Smooth muscle cell of the brain vasculature (primary cell): ENCODE measurements around the gene GRK5.

ENCODE experiments used
- DNase-seq: peaks from one replicate; pipeline ENCODE4 v3.0.0-alpha.2; 2012; ENCODE audit warnings: low read depth, low spot score

The GRK5 gene

DNA sequence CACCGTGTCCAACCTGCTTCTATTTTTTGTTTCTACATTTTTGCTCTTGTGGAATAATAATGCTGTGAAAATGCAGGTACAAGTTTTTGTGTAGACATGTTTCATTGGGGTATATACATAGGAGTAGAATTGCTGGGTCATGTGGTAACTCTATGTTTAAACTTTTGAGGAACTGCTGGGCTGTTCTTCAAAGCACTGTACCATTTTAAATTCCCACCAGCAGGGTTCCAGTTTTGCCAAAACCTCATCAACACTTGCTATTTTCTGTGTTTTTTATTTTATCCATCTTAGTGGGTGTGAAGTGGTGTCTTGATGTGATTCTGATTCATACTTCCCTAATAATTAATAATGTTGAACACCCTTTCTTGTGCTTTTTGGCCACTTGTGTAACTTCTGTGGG is 196.6 kb downstream of the GRK5 start:
- no peak for DNase-seq

DNA sequence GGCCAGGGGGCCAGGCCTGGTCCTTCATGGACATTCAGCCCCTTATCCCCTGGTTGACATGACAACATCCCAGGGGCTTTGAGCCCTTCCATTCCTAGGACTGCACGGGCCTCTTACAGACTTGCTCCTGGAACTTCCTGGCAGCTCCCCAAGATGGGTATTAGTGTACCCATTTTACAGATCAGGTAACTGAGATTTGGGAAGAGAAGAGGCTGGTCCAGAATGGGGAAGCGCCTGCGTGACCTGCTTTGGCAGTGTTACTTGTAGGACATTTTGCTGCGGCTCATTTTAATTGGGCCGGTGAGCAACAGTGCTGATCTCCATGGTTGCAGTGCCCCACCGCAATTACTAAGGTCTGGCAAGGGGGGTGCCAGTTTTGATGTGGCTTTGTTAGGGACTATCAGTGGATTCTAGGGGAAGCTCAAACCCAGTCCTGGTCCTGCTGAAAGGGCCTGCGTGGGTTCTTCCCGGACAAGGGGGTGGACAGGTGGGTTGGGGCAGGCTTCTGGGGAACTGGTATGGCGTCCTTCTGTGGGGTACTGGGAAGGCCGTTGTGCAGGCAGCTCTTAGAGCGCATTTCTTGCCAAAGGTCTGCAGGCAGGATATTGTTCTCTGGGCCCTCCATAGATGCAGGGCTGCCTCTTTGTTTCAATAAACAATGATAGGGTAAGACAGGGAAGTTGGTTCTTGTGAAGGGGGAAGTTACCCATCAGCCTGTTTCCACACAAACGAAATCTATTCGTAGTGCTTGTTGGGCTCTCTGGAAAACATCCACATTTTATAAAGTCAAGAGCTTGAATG is 197.5 kb downstream of the GRK5 start:
- no peak for DNase-seq

DNA sequence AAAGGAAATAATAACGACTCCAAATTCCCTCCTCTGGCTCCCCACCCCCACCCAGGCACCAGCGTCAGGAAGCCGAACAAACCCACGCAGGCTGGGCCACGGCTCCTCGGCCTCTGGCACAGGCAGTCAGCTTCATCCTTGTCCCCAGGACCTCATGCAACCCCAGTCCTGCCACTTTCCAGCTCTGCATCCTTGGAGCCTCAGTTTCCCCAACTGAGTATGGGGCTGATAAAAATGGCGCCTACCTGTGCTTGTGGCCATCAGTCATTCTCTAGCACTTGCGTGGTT is 198.1 kb downstream of the GRK5 start:
- no peak for DNase-seq

DNA sequence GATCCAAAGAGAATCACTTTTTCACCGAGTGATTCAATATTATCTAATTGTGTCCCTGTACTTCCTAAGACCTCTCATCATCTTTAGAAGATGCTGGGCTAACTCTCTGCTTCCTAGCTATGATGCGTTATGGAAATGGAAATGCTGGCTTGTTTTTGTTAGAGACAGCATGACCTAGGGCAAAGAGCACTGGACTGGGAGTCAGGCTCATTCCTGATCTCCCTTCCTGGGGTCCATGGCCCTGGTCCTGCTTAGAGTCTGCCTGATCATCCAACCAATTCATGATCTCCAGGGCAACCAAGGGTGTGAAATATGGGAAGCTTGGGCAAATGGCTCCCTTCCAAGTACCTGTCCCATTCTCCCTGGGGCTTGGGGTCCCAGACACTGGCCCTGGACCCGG is 198.8 kb downstream of the GRK5 start:
- no peak for DNase-seq

DNA sequence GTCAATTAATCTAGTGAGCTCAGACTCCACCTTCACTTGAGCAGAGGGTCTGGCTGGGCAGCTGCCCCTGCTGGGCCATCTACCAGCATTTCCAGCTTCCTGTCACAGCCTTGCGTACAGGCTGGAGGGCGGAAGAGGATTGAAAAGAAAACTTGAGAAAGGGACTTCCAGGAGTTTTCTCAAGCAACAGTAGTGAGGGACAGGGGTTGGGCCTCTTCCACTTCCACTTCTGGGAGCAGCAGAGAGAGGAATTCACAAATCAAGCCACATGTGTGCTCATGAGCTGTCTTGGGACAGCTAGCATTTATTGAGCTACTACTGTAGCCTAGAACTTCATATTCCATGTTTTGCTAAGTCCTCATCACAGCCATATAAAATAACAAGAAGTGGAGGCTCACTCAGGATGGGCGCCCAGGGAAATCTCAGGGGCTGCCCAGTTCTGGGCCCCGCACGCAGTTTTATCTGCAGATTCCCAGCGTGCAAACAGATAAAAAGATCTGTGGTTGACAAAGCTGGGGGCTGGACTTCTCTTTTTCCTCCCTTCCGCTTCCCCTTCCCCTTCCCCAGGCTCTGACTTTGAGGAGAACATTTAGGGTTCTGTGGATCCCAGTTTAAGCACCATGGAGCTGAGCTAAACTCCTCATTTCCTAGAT is 199.4 kb downstream of the GRK5 start:
- DNase-seq, result no peak

DNA sequence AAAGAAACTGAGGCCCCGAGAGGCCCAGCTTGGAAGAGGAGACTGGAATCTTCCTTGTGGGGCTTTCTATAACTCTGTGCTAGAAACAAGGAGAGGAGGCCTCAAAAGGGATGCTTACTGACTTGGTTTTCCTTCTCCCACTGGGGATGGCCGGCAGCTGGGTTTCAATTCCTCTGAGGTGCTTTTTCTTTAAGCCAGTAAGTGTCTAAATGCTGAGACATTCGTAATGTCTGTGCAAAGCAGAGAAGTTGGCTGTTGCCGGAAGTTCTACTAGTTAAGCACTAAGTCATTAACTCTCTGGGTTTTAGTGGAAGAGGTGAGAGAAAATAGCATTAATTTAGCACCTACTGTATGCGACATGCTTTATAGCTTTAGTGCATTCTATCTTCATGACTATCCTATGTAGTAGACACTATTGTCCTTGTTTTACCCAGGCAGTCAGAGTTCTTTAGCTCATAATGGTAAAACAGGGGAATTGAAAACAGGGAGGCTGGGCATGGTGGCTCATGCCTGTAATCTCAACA is 199.9 kb downstream of the GRK5 start:
- no peak for DNase-seq

DNA sequence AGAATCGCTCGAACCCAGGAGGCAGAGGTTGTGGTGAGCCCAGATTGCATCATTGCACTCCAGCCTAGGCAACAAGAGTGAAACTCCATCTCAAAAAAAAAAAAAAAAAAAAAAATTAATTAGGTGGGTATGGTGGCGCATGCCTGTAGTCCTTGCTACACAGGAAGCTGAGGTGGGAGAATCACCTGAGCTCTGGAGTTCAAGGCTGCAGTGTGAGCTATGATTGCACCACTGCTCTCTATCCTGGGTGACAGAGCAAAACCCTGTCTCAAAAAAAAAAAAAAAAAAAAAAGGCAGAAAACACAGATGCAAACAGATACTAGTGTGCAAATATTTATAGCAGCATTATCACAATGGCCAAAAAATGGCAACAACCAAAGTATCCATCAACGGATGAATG is 200.7 kb downstream of the GRK5 start:
- no peak for DNase-seq

DNA sequence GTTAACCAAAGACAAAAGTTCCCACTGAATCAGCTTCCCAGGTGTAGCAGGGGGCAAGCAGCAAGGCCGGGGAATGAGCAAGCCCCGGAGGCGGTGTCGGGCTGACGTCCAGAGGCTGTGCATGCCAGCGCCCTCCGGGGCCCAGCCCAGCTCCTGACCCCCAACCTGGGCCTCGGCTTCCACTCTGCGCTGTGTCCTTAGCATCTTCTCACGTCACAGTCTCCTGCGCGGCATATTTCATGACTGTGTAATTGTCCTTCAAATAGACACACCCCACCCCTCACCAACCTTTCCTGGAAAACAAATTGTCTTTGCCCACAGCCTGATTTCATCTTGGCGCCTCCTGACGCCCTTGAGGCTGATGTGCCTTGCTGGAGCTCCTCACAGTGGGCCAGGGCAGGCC is 201.6 kb downstream of the GRK5 start:
- DNase-seq, result no peak

DNA sequence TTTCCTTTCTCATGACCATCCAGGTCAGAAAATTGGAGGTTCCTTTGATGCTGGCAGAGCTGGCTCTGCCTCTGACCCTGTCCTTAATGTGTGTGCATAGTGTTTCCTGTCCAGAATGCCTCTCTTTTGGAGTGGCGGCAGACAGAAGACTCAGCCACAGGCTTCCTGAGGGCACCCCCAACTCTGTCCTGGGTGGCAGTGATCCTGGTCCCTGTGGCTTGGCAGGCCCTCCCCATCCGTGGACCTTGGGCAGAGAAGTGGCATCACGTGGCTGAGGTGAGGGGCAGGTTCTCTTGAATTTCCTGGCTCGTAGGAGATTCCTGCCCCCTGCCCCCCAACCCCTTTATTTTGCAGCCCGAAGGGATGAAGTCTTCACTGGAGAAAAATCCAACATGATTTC is 202.0 kb downstream of the GRK5 start:
- no peak for DNase-seq

DNA sequence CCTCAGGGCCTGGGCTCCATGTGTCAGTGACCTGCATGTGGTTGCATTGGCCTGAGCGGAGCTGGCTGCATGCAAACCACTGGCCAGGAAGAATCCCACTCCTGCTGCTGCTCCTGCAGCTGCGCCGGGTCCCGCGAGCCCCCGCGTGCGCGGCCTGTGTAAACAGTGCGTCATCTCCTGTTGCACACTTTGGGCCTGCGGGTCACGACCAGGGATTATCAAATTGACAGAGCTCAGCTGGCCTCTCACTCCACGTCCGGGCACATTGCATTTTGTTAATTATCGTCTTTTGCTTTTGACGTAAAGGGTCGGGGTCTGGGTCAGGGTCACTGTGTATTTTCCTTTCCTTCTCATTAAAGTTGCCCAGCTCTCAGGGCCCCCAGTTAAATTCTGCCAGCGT is 202.5 kb downstream of the GRK5 start:
- DNase-seq, result peak; percentile 63

DNA sequence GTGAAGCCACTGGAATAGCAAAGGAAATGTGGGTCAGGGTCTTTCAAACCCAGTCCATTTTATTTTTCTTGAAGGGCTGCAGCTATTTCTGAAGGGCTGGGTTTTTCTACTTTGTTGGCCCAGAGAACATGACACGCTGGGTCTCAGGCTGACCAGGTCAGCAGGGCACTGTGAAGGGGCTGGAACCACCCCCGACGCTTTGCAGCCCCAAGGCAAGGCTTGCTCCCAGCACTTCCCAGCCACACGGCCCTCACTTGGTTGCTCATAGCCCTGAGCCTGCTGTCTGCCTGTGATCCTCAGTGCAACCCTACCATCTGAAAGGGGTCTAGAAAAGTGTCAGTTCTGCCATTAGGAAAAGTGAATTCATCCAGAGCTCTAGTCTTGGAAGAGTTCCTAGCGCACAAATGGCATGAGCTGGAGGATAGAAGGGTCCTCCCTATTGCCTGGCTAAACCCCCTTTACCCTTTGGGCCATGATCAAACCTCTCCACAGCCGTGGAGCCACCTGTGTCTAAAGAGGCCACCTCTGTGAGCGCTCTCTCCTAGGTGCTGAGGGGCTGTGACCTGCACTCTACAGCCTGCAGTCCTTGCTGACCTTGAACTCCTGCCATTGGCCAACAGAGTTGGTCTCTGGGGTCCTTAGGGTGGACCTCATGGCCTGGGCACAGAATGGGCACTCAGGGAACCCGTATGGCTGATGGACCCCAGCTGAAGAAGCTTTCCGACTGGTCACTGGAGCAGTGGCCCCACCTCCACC is 203.2 kb downstream of the GRK5 start:
- no peak for DNase-seq

DNA sequence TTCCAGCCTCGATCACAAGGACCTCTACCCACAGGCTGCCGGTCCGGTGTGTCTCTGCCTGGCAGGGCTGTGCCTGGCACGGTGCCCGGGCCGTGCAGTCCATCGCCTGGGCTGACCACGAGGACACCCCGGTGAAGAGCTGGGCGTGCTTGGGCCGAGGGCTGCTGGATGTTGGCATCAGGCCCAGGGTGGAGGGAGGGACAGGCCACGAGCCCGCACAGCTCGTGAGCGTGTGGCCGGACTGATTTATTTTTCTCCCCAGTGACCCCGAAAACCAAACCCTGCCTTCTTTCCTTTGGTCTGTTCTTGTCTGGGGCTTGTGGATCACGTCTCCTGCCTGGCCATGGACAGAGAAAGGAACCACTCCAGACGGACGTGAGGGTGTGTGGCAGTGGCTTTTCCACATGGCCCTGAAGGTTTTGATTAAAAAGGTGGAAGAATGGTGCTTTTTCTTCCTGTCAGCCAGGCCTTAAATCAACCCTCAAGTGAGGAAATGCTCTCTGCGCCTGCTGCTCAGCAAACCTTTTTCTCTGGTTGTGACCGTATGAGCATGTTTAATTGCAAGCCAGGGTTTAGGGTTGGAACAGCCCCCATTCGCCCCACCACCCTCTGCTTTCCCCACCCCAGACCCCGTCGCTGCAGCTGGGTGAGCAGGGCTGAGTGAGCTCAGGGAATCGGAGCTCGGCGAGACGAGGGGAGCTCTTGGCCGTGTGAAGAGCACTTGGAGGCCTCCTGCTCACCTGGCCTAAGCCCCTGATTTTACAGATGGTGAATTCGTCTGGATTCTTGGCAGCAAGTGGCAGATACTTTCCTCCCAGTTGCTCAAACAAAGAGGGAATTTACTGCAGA is 205.1 kb downstream of the GRK5 start:
- DNase-seq, result no peak

DNA sequence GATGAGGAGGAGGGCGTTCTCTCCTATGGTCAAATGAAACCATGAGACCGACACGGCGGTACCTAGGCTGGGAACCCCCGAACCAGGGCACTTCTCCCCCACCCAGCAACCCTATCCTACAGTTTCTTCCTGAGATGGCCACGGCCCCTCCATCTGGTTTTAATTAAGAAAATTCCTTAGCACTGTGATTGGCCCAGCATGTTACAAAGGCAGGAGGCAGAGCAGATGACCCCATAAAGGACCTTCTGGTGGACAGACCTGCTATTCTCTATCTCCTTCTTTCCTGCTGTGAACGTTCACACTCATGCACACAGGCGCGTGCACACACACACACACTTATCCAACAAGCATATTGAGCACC is 205.7 kb downstream of the GRK5 start:
- DNase-seq, result no peak

DNA sequence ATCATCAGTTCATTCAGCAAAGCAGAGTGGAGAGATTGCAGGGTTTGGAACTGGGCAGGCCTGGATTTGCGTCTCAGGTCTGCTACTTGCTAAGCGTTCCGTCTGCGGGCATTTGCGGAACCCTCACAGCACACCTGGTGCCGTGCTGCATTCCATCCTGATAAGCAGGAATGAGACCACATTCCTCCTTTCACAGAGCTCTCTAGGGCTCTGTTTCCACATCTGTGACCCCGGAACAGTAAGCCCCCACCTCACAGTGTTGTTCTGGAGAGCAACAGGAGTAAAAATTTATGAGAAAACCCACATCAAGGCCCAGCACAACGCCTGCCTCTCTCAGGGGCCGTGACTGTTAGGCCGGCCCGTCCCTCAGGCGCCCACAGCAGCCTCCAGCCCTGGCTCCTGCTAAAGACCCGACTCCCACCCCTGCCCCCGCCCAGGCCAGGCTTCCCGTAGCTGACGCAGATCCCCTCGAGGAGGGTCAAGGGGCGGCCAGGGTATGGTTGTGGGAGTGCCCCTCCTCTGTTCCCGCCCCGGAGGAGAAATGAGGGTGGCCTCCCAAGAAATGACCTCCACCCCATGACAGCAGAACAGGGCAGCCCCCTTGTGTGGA is 206.2 kb downstream of the GRK5 start:
- no peak for DNase-seq

DNA sequence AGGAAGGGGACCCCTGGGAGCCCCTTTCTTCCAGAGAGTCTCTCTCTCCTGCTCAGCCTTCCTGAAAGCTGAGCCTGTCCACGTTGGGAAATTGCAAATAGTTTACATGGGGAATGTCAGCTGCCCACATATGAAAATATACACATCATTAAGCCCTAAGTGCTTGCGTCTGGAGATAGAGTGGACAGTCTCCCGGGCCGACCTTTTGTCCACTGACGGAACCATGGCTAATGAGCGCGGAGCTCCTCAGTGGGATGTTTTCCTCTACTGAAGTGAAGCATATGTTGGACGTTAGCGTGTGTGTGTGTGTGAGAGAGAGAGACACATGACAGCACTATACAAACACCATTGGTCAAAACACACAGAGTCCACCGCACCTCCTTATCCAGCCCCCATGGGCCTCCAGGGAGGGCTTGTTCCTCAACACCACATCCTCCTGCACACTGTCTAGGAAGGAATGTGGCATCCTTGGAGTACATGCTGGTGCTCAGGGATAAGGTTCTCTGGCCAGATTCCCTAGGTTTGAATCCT is 206.8 kb downstream of the GRK5 start:
- peak; percentile 77 for DNase-seq

DNA sequence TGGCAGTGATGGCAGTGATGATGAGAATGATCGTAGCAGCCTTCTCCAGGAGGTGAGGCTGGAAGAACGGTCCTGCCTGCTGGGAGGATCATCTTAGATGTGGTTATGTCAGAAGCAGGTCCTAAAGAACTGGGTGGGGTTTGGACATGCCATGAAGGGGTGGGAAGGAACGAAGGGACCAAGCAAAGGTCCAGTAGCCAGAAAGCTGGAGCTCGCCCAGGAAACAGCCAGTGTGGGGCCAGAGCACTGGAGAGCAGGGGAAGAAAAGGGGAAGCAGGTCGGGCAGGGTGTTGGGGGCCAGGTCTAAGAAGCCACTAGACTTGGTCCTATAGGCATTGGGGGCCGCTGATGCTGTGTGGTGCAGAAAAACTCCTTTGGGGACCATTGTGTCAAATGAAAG is 207.8 kb downstream of the GRK5 start:
- no peak for DNase-seq

DNA sequence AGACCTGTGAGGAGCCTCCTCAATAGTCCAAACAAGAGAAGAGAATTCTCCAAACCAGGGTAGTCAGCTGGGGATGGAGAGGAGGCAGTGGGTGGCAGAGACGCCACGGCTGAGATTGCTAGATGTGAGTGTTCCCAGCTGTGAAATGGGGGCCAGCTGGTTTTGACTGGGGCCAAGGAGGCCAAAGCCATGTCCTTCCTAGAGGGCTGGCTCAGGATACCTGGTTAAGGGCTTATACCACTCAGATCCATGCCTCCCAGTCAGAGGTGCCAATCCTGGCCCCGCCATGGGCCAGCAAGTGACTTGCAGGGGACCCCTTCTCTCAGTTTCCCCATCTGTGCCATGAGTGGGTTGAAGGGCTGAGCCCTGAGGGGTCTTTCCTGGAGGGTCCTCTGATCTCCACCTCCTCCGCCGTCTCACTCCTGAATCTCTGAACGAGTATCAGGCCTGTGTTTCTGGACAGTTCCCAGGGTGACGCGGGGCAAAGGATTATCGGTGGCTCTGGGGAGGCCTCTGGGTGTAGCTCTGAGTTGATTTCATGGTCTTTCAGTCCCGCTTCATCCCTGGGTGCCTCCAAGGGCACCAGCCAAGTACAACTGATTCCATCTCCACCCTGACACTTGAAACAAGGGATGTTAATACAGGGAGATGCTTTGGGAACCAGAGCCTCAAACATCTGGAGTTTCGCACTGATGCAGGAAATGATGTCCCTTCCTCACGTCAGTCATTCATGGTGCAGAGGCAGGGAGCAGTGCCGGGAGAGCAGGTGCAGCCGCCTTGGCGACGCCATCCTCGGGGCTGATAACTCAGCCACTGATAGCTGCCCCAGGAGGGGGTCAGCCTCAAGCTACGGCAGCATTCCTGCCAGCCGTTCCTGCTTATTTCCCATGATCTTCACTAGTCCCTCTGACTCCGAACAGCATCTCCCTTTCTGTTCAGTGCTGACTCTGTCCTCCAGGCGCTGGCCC is 208.4 kb downstream of the GRK5 start:
- no peak for DNase-seq

DNA sequence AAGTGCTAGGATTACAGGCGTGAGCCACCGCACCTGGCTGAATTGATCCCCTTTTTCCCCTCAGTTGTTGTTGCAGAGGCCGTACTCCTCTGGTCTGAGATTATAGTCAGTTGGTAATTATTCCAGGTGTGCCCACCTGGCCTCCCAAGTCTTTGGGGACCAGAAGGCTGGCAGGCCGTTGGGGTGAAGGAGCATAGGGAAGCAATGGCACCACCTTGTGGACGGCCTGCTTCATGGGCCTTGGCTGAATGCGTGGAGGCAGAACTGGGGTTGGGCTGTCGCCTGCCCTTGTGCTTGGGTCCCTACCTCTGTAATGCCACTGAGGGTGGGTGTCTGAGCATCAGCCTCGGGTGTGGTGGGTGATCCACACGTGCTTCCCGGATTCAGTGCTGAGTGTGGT is 209.5 kb downstream of the GRK5 start:
- DNase-seq, result no peak

DNA sequence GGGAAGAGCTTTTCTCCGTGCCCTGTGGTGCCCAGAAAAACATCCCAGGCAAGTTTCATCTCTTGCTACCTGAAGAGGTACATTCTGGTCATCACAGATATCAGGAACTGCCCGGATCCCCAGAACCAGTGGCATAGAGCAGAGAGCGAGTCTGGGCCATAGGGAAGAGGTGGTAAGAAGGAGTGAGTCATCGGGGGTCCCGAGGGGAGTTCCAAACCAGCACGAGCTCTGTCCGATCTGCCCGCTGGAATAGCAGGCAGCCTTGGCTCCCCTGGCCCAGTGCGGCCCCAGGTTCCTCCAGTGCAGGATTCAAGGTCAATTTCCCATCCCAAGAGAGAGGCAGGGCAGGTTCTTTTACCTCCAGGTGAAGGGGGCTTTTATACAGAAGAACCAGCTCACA is 210.5 kb downstream of the GRK5 start:
- DNase-seq, result no peak

DNA sequence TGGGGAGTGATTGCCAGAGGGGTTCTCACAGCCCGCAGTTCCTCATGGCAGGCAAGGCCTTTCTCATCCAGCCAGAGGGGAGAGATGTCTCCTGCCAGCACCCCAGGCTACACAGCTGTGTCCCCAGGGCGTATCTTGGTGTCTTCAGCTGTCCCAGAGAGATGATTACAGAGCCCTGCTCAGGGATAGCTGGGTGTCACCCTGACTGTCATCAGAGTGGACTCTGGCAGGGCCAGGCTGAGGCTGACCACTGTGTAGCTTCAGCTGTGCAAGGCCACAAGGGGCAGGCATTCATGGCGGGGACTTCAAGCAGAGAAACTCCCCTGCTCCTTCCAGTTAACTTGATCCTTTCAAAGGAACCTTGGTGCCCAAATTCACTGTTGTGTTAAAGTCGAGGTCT is 211.0 kb downstream of the GRK5 start:
- DNase-seq, result no peak
